Eye (tissue), 1 donor: ENCODE measurements around the gene CELSR3.

Source experiments
- DNase-seq: peaks from one replicate; pipeline ENCODE4 v3.0.0-alpha.2; 2015

CELSR3 gene

GRCh38 chr3:48685603-48686511 is 23.2 kb upstream of the CELSR3 start, which contains the start of gene NCKIPSD:
Gene NCKIPSD (minus strand): TSS chr3:48685915. CDS start chr3:48685807, 108 bp downstream.
- peak; percentile 97 for DNase-seq

GRCh38 chr3:48685293-48685602 is 22.6 kb upstream of the CELSR3 start:
- no peak for DNase-seq

- no peak for DNase-seq
Observed at GRCh38 chr3:48684480-48685143, 21.9 kb upstream of the CELSR3 start.

- no peak for DNase-seq
Observed at GRCh38 chr3:48684054-48684349, 21.3 kb upstream of the CELSR3 start.

- DNase-seq, result no peak
Observed at GRCh38 chr3:48682786-48683185, 20.1 kb upstream of the CELSR3 start.

GRCh38 chr3:48681974-48682610 is 19.4 kb upstream of the CELSR3 start:
- DNase-seq, result no peak

GRCh38 chr3:48681541-48681880 is 18.8 kb upstream of the CELSR3 start:
- no peak for DNase-seq

- DNase-seq, result no peak
Observed at GRCh38 chr3:48680811-48681540, 18.3 kb upstream of the CELSR3 start.

- DNase-seq, result no peak
Observed at GRCh38 chr3:48679411-48680391, 17.0 kb upstream of the CELSR3 start.

GRCh38 chr3:48678566-48679380 is 16.1 kb upstream of the CELSR3 start:
- no peak for DNase-seq

GRCh38 chr3:48678056-48678455 is 15.4 kb upstream of the CELSR3 start:
- DNase-seq, result no peak

GRCh38 chr3:48674505-48674904 is 11.8 kb upstream of the CELSR3 start:
- no peak for DNase-seq

- no peak for DNase-seq
Observed at GRCh38 chr3:48672522-48672921, 9.8 kb upstream of the CELSR3 start.

- no peak for DNase-seq
Observed at GRCh38 chr3:48664929-48665328, 2.2 kb upstream of the CELSR3 start.

- DNase-seq, result no peak
Observed at GRCh38 chr3:48664313-48664644, 1.6 kb upstream of the CELSR3 start.

GRCh38 chr3:48663489-48664312 is 1.0 kb upstream of the CELSR3 start:
- DNase-seq, result peak; percentile 99

- DNase-seq, result peak; percentile 62
Observed at GRCh38 chr3:48662145-48662752, 437 bp downstream of the CELSR3 start.

- peak; percentile 90 for DNase-seq
Observed at GRCh38 chr3:48661501-48662144, 1.1 kb downstream of the CELSR3 start.

- DNase-seq, result no peak
Observed at GRCh38 chr3:48660800-48661400, 1.8 kb downstream of the CELSR3 start.
